ENCODE data around the gene CDC20.
A peak's percentile ranks its signal among the peaks of the same experiment; 100 is the strongest.

The CDC20 gene

GRCh38 chr1:43327549-43328292 is 31.1 kb upstream of the CDC20 start:
- no peak for TF ChIP-seq CTCF (IDR thresholded peaks at IDR 0.05; ENCODE audit: low read depth, low read length, missing control alignments)
- H3K4me3 ChIP-seq (replicated peaks; ENCODE audit: low read depth, low read length): no peak overlapping the region
- DNase-seq (ENCODE audit: extremely low read depth, low read depth): peak; percentile 60

GRCh38 chr1:43329995-43330751 is 28.6 kb upstream of the CDC20 start:
- TF ChIP-seq CTCF (IDR thresholded peaks at IDR 0.05; ENCODE audit: low read depth, low read length, missing control alignments): no peak
- peak; percentile 79 for DNase-seq (ENCODE audit: extremely low read depth, low read depth)
- H3K4me3 ChIP-seq (replicated peaks; ENCODE audit: low read depth, low read length): no peak overlapping the region

- no peak overlapping the region for H3K4me3 ChIP-seq (replicated peaks; ENCODE audit: low read depth, low read length)
- TF ChIP-seq CTCF (IDR thresholded peaks at IDR 0.05; ENCODE audit: low read depth, low read length, missing control alignments): no peak
- DNase-seq (ENCODE audit: extremely low read depth, low read depth): no peak
These were observed 27.1 kb upstream of the CDC20 start for GRCh38 chr1:43331688-43332087.

- DNase-seq (ENCODE audit: extremely low read depth, low read depth): no peak
- H3K4me3 ChIP-seq (replicated peaks; ENCODE audit: low read depth, low read length): no peak overlapping the region
- no peak for TF ChIP-seq CTCF (IDR thresholded peaks at IDR 0.05; ENCODE audit: low read depth, low read length, missing control alignments)
These were observed 24.2 kb upstream of the CDC20 start for GRCh38 chr1:43334453-43335205.

GRCh38 chr1:43337588-43337987 is 21.2 kb upstream of the CDC20 start, which contains the start of gene MPL:
Gene MPL (plus strand): TSS chr1:43337818. CDS start chr1:43337849, 31 bp downstream.
- no peak for TF ChIP-seq CTCF (IDR thresholded peaks at IDR 0.05; ENCODE audit: low read depth, low read length, missing control alignments)
- no peak for DNase-seq (ENCODE audit: extremely low read depth, low read depth)
- no peak within 1 kb of the TSS for H3K4me3 ChIP-seq (replicated peaks; ENCODE audit: low read depth, low read length)

DNA sequence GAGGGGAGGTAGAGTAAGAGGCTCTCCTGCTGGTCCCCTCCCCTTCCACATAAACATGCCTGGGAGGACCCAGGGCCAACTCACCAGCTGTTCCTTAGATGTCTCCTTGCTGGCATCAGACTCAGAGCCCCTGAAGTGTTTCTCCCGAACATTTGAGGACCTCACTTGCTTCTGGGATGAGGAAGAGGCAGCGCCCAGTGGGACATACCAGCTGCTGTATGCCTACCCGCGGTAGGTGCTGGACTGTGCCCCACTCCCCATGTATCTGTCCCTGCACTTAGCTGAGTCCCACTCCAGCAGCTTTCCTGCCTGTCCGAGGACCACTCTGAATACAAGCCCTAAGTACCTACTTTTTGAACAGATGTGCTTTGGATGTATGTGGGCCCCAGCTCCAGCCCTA is 20.8 kb upstream of the CDC20 start:
- TF ChIP-seq CTCF (IDR thresholded peaks at IDR 0.05; ENCODE audit: low read depth, low read length, missing control alignments): no peak
- no peak overlapping the region for H3K4me3 ChIP-seq (replicated peaks; ENCODE audit: low read depth, low read length)
- no peak for DNase-seq (ENCODE audit: extremely low read depth, low read depth)

All from HFF-Myc (cell line).